K562 (cell line): ENCODE results near the gene FKBP3.

Source experiments
- CBX1 ChIP-seq: sonication (generic); IDR thresholded peaks from 2 replicates; pipeline ENCODE4 v1.6.1; 2016; ENCODE audit warnings: antibody characterized with exemption, low read depth, mild to moderate bottlenecking
- PHTF2 ChIP-seq: fragments of 250-450 bp; sonication (Bioruptor Pico); IDR thresholded peaks from 2 replicates; pipeline ENCODE4 v1.5.0; 2021; ENCODE audit warnings: mild to moderate bottlenecking

DNA sequence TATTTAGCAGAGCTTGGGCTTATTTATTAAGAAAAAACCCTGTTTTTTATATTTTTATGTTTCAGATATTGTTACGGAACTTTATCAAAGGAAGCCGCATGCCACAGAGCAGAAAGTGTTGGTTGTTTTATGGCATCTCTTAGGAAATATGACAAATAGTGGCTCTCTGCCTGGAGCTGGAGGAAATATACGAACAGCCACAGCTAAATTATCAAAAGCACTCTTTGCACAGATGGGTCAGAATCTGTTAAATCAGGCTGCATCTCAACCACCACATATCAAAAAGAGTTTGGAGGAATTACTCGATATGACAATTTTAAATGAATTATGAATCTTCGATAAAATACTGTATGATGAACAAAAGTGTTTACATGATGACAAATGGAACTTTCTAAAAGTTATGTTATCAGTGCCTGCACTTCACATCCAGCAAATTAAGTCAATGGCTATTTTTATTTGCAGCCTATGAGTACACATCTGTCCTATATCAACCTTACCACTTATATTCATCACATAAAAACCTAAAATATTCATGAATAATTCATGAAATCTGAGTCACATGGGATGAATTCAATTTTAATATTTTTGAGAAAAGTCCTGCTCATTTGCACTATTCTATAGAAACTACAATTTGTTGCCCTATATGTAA, 60.9 kb downstream of the FKBP3 start:
- TF ChIP-seq PHTF2 (CRISPR knock-in tag) (no peak), CBX1 (no peak)
